HG03558 (cell line): ENCODE results near the gene TSPAN12.
"Not testable (repeated sequence)": the region's sequence is repeated elsewhere in the genome, so short reads cannot be mapped to it uniquely, and the experiment has no call there.

Source experiments
- ATAC-seq: cut with Tn5 transposase; IDR thresholded peaks from one replicate; pipeline ENCODE4 v1.9.1; 2021; ENCODE audit warnings: moderate number of reproducible peaks; ENCODE audit not compliant: unreplicated experiment; ENCODE audit errors: extremely low read depth

Gene TSPAN12

DNA sequence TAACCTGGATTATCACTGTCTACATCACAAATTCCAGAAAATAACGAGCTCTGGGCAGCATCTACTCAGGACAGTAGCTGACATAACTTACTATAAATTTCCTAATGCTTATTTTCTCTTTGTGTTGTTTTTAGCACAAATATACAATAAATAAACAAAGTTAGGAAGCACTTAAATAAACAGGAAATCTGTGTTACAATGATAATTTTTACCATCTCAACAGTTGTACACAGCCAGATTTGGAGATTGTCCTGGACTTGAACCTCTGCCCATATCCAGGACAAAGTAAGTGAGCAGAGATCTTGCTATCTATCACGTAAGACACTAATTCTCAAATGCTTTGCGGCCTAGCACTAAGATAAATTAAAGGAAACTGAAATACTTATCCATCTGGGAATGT, 48.7 kb downstream of the TSPAN12 start:
- no peak for ATAC-seq

DNA sequence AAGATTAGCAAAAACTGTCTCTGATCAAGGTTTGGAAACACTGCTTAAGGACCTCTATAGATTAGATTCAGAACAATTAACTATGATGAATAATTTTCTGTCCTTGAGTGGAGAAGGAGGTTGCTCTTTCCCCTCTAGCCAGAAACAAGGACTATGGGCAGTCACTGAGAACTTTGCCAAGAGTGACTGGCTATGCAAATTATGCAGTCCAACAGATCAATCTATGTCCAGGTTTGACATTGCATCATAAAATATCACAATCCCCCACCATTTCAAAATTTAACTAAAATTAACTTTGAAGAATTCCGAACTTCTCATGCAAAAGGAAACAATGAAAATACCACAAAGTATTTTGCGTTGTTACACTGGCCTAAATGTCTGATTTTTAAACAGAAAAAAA, 50.6 kb downstream of the TSPAN12 start:
- ATAC-seq: no peak

- peak; percentile 34 for ATAC-seq
Measured at GRCh38 chr7:120806669-120807068, 51.3 kb downstream of the TSPAN12 start.

- ATAC-seq: no peak
Measured at GRCh38 chr7:120805636-120806388, 52.1 kb downstream of the TSPAN12 start.

GRCh38 chr7:120802751-120803150, 55.2 kb downstream of the TSPAN12 start:
- ATAC-seq: no peak

- no peak for ATAC-seq
Measured at GRCh38 chr7:120799813-120800475, 58.0 kb downstream of the TSPAN12 start.

DNA sequence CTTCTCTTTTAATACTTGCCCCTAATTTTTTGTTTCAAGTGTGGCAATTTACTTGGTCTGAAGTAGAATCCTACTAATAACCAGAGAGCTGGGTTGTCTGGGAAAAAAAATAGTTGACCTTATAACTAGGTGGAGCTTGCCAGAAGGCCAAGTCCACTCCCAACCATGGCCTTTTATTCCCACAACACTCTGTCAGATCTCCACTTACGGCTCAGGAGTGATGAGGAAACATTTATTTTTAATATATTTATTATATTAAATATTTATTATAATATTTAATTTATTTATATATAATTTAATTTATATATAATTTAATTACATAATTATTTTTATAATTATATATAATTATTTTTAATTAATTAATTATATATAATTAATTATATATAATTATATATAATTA, 58.8 kb downstream of the TSPAN12 start:
- no peak for ATAC-seq

DNA sequence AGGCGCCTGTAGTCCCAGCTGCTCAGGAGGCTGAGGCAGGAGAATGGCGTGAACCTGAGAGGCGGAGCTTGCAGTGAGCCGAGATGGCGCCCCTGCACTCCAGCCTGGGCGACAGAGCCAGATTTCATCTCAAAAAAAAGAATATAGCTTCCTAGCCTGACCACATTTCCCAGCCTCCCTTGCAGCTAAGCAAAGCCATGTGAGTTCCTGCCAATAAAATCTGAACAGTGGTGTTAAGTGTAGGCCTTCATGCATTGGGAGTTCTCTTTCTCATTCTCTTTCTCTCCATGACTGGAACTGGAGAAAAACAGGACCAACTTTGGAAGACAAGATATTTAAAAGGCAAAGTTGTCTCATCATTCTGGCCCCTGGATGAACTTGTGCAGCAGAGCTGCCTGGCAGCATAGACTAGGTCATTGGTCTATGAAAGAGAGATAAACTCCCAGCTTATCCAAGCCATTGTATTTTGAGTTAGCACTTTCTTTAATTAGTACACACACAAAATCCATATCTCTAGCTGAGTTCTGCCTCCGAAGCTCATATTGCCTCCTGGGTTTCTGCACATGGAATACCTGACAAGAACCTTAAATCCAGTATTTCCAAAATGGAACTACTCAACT, 60.8 kb downstream of the TSPAN12 start:
- no peak for ATAC-seq

DNA sequence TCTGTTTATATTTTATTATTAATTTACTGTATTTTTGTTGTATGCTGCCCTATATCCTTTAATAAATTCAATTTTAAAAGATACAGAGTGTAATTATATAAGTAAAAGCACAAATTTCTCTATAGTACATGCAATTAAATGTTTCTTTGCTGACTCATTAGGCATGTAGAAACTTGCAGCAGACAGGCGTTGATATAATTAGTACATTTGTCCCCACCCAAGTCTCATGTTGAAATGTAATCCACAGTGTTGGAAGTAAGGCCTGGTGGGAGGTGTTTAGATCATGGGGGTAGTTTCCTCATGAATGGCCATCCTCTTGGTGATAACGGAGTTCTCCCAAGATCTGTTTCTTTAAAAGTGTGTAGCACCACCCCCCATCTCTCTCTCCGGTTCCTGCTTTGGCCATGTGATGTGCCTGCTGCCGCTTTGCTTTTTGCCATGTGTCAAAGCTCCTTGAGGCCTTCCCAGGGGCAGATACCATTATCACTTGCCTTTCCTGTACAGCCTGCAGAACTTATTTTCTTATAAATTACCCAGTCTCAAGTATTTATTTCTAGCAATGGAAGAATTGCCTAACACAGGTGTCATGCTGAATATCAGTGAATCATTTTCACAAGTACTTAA, 63.7 kb downstream of the TSPAN12 start:
- ATAC-seq: no peak

DNA sequence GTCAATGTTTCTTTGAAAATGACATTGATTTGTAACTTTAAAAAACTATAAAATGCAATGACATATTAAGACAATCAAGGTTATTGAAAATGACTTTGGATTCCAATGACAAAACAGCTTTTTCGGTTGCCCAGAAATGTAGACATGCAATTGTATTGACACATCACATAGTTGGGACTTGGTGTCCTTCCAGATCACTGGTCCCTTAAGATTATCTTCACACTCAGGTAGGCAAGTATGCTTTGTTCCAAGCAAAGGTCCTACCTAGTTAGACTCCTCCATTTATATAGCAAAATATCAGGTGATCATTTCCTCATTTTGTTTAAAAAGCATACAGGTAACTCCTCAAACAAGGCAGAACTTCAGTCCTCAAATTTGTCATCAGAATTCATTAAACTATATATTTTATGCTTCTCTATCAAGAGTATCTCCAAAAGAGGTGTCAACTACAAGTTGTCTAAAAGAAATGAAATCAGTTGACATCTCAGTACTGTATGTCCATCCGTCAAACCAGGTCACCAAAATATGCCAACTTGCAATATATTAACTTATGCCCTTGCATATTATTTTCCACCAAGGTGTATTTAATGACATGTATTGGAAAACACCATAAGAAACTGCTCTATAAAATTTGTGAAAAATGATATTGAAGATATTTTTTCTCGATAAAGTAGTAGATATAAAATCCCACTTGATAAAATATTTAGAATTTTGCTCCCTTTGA, 64.6 kb downstream of the TSPAN12 start:
- ATAC-seq: no peak

DNA sequence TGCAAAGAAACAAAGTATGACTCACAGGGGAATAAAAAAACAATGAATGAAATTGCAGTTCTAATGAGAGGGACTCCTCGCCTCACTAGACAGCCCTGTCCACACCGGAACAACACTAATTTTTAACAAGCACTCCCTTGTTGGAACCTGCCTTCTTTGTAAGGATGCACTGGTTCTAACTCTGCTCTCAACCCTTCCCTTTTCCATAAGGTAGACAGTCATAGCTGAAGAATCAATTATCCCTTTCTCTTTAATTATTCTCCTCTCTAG, 65.1 kb downstream of the TSPAN12 start:
- ATAC-seq: no peak

DNA sequence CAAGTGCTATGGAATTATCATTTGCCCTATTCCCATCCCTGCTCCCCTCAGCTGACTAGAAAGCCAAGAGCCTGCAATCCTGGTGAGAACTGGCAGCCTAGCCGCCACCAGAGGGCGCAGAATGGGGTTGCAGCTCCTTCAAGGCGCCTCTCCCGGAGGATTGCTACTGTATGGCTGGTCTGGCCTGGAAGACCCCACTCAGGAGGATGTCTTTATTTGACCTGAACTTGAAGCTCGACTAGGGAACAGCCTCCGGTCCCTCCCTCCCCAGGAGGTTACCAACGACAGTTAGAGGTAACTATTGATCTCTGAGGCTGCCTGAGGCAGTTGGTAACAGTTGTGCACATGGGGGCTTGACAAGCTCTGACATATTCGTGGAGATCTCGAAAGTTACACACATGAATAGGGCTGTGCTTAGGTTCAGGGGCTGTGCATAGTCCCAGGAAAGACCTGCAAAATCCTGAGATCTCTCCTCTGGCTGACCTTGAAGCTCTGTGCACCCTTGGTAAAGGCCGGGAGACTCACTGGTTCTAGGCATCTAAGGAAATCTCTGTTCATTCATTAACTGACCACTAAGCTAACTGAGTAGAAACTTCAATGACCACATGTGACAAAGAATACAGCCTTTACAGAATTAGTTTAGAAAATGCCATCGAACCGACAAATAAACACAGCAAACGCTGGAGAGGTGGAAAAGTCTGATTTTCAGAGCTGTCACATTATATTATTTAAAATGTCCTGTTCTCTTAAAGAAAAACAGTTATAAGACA, 65.7 kb downstream of the TSPAN12 start:
- ATAC-seq: no peak

GRCh38 chr7:120785095-120785494, 72.8 kb downstream of the TSPAN12 start:
- ATAC-seq: no peak

DNA sequence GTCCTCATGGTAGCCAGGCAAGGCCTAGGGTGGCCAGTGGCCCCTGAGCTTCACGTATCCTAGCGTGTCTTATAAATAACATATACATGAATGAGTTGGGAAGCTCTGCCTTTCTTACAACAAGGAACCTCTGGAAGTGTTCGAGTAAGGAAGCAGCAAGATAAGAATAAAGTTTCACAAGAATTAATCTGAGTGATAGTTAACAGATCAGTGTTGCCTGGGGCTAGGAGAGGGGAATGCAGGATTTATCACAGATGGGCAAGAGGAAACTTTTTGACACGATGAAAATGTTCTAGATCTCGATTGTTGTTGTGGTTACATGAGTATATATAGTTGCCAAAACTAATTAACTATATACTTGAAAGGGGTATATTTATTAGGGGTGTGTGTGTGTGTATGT, 74.2 kb downstream of the TSPAN12 start:
- no peak for ATAC-seq

DNA sequence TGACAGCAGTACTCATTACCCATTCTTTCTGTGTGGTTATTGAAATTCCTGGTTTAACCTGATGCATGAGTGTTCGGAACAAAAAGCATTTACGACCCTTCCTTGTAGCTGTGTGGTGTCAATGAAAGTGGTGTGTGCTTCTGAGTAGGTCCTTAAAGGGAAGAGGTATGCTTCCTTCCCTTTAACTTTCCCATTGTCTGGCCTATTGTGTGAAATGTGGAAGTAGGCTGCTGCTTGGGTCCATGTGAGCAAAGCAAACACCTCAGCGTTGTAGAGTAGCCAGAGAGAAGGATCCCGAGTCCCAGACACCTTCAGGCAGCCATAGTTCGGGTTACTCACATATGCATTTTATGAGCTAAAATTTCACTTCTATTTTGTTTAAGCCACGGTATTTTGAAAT, 74.7 kb downstream of the TSPAN12 start:
- ATAC-seq: no peak

DNA sequence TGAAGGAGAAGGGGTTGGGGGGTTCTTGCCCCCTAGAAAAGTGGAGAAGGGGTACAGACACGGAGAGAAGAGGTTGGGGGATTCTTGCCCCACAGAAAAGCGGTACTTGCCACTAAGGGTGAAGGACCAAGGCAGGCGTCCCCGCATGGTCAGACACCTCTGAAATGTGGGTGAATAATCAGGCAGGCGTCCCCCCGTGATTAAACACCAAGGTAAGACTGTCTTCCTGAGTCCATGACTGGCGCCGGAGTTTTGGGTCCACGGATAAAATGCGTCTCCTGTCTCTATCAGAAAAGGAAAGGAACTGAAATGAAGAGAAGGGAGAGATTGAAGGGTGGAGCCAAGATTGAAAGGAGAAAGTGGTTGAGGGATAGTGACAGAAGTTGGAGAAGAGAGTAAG, 76.0 kb downstream of the TSPAN12 start:
- not testable (repeated sequence) for ATAC-seq

DNA sequence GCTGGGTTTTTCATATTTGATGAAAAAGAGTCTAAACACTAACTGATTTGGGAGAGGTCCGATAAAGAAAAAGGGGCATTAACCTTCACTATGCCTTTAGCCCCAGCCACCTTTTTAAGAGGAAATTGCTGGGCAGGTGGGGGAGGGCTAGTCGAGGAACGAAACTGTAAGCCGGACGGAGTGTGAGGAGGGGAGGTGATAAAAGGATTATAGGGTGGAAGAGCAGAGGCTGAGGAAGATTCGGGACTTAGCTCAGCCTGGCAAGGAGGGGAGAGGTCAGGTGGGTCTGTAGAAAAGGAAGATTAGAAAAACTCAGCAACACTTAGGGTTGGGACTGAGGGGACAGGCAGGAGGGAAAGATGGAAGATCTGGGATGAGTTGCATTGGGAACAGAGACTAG, 77.0 kb downstream of the TSPAN12 start:
- no peak for ATAC-seq

GRCh38 chr7:120780451-120780850, 77.5 kb downstream of the TSPAN12 start:
- not testable (repeated sequence) for ATAC-seq

DNA sequence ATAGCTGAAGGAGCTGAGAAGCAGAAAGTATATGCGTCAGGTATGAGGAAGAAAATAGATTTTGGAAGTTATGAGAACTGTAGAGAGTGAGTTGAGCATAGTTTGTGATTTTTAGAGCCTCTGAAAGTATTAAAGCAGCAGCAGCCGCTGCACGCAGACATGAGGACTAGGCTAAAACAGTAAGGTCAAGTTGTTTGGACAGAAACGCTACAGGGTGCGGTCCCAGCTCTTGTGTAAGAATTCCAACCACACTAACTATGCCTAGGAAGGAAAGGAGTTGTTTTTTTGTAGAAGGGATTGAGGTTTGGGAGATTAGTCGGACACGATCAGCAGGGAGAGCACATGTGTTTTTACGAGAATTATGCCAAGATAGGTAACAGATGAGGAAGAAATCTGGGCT, 78.9 kb downstream of the TSPAN12 start:
- ATAC-seq: not testable (repeated sequence)

GRCh38 chr7:120775755-120776154, 82.2 kb downstream of the TSPAN12 start:
- no peak for ATAC-seq
